ENCODE measurements around the gene OR2V2.

DNA sequence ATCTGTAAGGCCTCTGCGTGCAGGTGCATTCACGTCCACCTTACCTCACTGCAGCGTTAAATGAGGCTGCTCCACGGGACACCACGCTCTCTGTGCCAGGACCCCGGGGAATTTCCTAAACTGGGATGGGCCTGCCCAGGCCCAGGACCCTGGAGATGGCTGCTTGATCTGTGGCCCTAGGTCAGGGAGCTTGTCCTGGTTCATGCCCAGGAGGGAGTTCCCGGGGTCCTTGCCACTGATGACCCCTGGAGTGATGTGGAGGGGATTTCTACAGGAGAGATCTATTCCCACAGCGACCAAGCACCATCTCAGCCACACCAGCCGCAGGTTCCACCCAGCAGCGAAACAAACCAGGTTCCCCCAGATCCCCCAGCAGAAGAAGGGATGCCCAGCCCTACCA, 19.9 kb upstream of the OR2V2 start:
- TF ChIP-seq, protein P1, sequence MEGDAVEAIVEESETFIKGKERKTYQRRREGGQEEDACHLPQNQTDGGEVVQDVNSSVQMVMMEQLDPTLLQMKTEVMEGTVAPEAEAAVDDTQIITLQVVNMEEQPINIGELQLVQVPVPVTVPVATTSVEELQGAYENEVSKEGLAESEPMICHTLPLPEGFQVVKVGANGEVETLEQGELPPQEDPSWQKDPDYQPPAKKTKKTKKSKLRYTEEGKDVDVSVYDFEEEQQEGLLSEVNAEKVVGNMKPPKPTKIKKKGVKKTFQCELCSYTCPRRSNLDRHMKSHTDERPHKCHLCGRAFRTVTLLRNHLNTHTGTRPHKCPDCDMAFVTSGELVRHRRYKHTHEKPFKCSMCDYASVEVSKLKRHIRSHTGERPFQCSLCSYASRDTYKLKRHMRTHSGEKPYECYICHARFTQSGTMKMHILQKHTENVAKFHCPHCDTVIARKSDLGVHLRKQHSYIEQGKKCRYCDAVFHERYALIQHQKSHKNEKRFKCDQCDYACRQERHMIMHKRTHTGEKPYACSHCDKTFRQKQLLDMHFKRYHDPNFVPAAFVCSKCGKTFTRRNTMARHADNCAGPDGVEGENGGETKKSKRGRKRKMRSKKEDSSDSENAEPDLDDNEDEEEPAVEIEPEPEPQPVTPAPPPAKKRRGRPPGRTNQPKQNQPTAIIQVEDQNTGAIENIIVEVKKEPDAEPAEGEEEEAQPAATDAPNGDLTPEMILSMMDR (IDR thresholded peaks at IDR 0.05; ENCODE audit: insufficient read depth, low read length) = no peak
- TF ChIP-seq SPI1 (IDR thresholded peaks at IDR 0.05; ENCODE audit: borderline replicate concordance, low read depth) (no peak), POLR2AphosphoS5 (IDR thresholded peaks at IDR 0.05; ENCODE audit: low read depth) (no peak), REST (IDR thresholded peaks at IDR 0.05; ENCODE audit: insufficient replicate concordance, low read depth) (no peak), GABPA (IDR thresholded peaks at IDR 0.05; ENCODE audit: low read depth) (no peak)
